PC-3 (cell line): ENCODE measurements around the gene CEP290. TPM values are rescaled to one million over a fixed set of nuclear protein-coding genes. Genes with fewer than 3 reads are reported as not detected.
A peak's percentile ranks its signal among the peaks of the same experiment; 100 is the strongest.

Experiments used
- ATAC-seq: fragments of 200-7000 bp; cut with Tn5 transposase; 2 replicates; pipeline ENCODE4 v1.9.1; 2020; ENCODE audit warnings: mild to moderate bottlenecking, moderate library complexity
- BruUV-seq: library from RNA; stranded (reverse); fragments of 400-500 nt; replicated peaks from 2 replicates; lab custom pipeline; 2021; lab: Mats Ljungman, UMichigan
- CTCF ChIA-PET: fragments of 300-600 bp; sonication (Branson Sonifier 250); formaldehyde crosslinking; loops from one replicate; lab custom pipeline; 2022; ENCODE audit warnings: antibody characterized with exemption; lab: Charles Lee
- POLR2A ChIA-PET: fragments of 300-600 bp; sonication (Branson Sonifier 250); formaldehyde crosslinking; loops from one replicate; lab custom pipeline; 2022; ENCODE audit warnings: antibody characterized with exemption; ENCODE audit not compliant: unreplicated experiment; lab: Charles Lee
- DNase-seq: peaks from one replicate; pipeline ENCODE4 v3.0.0-alpha.2; 2015
- H2AFZ ChIP-seq: fragments of 300-600 bp; sonication (generic); 2 replicates; pipeline ENCODE4 v1.6.0; 2016; ENCODE audit warnings: antibody characterized with exemption, low read length
- H3F3A ChIP-seq: fragments of 300-600 bp; sonication (generic); one replicate; pipeline ENCODE4 v1.6.0; 2017; ENCODE audit warnings: antibody characterized with exemption, low read length, control low read depth, mild to moderate bottlenecking; ENCODE audit not compliant: unreplicated experiment
- H3K27ac ChIP-seq: fragments of 300-600 bp; sonication (generic); 2 replicates; pipeline ENCODE4 v1.5.1; 2016; ENCODE audit warnings: mild to moderate bottlenecking, low read length
- H3K27me3 ChIP-seq: fragments of 300-600 bp; sonication (generic); 2 replicates; pipeline ENCODE4 v1.6.1; 2016; ENCODE audit warnings: low read length, mixed read lengths
- H3K36me3 ChIP-seq: fragments of 300-600 bp; sonication (generic); 2 replicates; pipeline ENCODE4 v1.6.1; 2016; ENCODE audit warnings: low read depth, mixed run types, low read length, mixed read lengths
- H3K4me1 ChIP-seq: fragments of 300-600 bp; sonication (generic); 2 replicates; pipeline ENCODE4 v1.5.1; 2016; ENCODE audit warnings: low read length; ENCODE audit not compliant: insufficient read depth
- H3K4me2 ChIP-seq: fragments of 300-600 bp; sonication (generic); 2 replicates; pipeline ENCODE4 v1.6.0; 2016; ENCODE audit warnings: low read length
- H3K4me3 ChIP-seq: fragments of 300-600 bp; sonication (generic); 2 replicates; pipeline ENCODE4 v1.5.1; 2016; ENCODE audit warnings: mild to moderate bottlenecking, low read length, mixed read lengths
- H3K79me2 ChIP-seq: fragments of 300-600 bp; sonication (generic); 2 replicates; pipeline ENCODE4 v1.6.1; 2017; ENCODE audit warnings: low read length, mixed read lengths
- H3K9ac ChIP-seq: fragments of 300-600 bp; sonication (generic); 2 replicates; pipeline ENCODE4 v1.6.0; 2016; ENCODE audit warnings: mild to moderate bottlenecking, low read length
- H3K9me2 ChIP-seq: fragments of 300-600 bp; sonication (generic); replicated peaks from 2 replicates; pipeline ENCODE4 v1.6.1; 2016; ENCODE audit warnings: mixed run types, low read length, mixed read lengths
- H3K9me3 ChIP-seq: fragments of 300-600 bp; sonication (generic); 2 replicates; pipeline ENCODE4 v1.6.1; 2016; ENCODE audit warnings: low read length, mixed read lengths
- H4K20me1 ChIP-seq: fragments of 300-600 bp; sonication (generic); 2 replicates; pipeline ENCODE4 v1.6.1; 2016; ENCODE audit warnings: low read length, mixed read lengths
- EZH2 ChIP-seq: fragments of 300-600 bp; sonication (generic); IDR thresholded peaks from one replicate; pipeline ENCODE4 v1.6.1; 2017; ENCODE audit warnings: antibody characterized with exemption, mild to moderate bottlenecking, low read length; ENCODE audit not compliant: unreplicated experiment
- EZH2phosphoT487 ChIP-seq: fragments of 300-600 bp; sonication (generic); IDR thresholded peaks from 2 replicates; pipeline ENCODE4 v1.6.1; 2018; ENCODE audit warnings: mild to moderate bottlenecking, antibody characterized with exemption, low read length, borderline replicate concordance
- intact Hi-C: fragments of 100-400 bp; cut with micrococcal nuclease; formaldehyde crosslinking; loops from 2 replicates; pipeline ENCODE4 v1.9.0; 2023
- total RNA-seq: library from RNA; depleted of rRNA; stranded (reverse); fragments of >200 nt; gene quantifications from 2 replicates; pipeline ENCODE4 v1.2.3, GENCODE V29; 2014
- TF ChIP-seq, protein P1 (sequence below): fragments of 300-600 bp; sonication (generic); conservative IDR thresholded peaks from 2 replicates; pipeline ENCODE4 v1.5.1; 2017; ENCODE audit warnings: antibody characterized with exemption, low read depth, mild to moderate bottlenecking, low read length

The CEP290 gene
- total RNA-seq, 1 experiment from 2014 or later: 9.7 TPM

DNA sequence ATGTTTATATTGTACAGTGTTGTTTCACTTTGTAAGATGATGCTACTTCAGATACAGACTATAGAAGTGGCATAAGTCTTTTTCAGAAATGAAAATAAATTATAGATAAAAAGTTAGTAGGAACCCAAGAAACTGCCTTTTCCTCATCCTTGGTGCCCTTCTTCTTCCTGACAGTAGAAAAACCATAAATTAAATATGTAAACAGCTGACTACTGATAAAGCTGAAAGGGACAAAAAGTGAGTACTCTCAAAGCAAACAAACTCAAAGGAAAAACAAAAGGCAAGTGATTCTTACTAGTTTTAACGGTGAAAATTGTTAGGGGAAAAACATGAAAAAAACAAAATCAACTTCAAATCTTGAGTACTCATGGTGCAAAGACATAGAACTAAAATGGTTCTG lies 104.1 kb downstream of the CEP290 start:
- Histone ChIP-seq H3K79me2 (peaks cover 67% of the 10 kb centered on the region), H3K36me3 (peaks cover 5% of the 10 kb centered on the region; the same call in 1 of the 2 replicates), H3K4me2 (peak overlapping the region; percentile 90), H3K27ac (no peak overlapping the region), H3K9me2 (no peaks in the 10 kb centered on the region), H2AFZ (no peak overlapping the region), H3K4me3 (peak overlapping the region; percentile 80; the same call in 1 of the 2 replicates), H3F3A (no peaks in the 10 kb centered on the region), H3K4me1 (peaks cover 20% of the 10 kb centered on the region), H3K27me3 (no peaks in the 10 kb centered on the region), H4K20me1 (peaks cover 19% of the 10 kb centered on the region), H3K9me3 (no peaks in the 10 kb centered on the region), H3K9ac (no peak overlapping the region)
- no peak for DNase-seq
- no peak for ATAC-seq
- POLR2A ChIA-PET: no interaction called here
- no TSS peak for BruUV-seq
- CTCF ChIA-PET: interaction anchor here (0.7 kb wide), 1 partner anchor 710 kb away, joined by 3 read pairs; no protein-coding TSS in a partner anchor
- intact Hi-C loops: loop anchor here (2.0 kb wide), 1 partner anchor 15 kb away; no protein-coding TSS in a partner anchor
- TF ChIP-seq EZH2phosphoT487 (no peak), EZH2 (no peak)
- TF ChIP-seq, protein P1, sequence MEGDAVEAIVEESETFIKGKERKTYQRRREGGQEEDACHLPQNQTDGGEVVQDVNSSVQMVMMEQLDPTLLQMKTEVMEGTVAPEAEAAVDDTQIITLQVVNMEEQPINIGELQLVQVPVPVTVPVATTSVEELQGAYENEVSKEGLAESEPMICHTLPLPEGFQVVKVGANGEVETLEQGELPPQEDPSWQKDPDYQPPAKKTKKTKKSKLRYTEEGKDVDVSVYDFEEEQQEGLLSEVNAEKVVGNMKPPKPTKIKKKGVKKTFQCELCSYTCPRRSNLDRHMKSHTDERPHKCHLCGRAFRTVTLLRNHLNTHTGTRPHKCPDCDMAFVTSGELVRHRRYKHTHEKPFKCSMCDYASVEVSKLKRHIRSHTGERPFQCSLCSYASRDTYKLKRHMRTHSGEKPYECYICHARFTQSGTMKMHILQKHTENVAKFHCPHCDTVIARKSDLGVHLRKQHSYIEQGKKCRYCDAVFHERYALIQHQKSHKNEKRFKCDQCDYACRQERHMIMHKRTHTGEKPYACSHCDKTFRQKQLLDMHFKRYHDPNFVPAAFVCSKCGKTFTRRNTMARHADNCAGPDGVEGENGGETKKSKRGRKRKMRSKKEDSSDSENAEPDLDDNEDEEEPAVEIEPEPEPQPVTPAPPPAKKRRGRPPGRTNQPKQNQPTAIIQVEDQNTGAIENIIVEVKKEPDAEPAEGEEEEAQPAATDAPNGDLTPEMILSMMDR: no peak

DNA sequence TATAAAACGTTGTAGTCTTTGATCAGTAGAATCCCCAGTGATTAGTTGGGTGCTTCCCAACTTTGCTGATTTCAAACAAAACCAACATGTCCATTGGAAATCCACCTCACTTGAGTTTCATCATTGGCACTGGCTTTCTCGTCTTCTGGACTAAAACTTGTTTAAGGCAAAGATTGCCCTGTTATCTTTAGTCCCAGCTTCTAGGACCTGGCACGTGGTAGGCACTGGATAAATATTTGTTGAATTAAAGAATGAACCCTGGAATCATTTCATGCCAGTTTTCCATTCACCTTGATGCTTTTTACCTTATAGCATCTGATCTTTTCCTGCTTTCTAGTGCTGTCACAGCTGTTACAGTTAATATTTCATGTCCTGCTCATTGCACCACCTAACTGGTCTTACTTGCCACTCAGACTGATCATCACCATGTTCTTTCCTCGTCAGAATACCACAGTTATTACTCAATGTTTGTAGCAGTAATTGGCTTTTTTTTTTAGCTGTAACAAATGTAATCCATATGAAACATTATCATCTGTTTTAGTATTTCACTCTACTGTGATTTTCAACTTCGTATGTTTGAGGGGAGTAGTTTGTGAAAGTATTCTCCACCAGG lies 105.4 kb downstream of the CEP290 start:
- Histone ChIP-seq H3K79me2 (peaks cover 57% of the 10 kb centered on the region), H3K27me3 (no peaks in the 10 kb centered on the region), H3K27ac (no peak overlapping the region), H3K9me2 (no peaks in the 10 kb centered on the region), H3K9ac (peak overlapping the region; percentile 75), H3K4me1 (peaks cover 20% of the 10 kb centered on the region), H3F3A (no peaks in the 10 kb centered on the region), H3K4me2 (peak overlapping the region; percentile 90), H3K36me3 (peaks cover 5% of the 10 kb centered on the region; the same call in 1 of the 2 replicates), H4K20me1 (peaks cover 15% of the 10 kb centered on the region), H3K4me3 (peak overlapping the region; percentile 80), H2AFZ (peak overlapping the region; percentile 91; the same call in 1 of the 2 replicates), H3K9me3 (no peaks in the 10 kb centered on the region)
- intact Hi-C loops: loop anchor here (2.0 kb wide), 1 partner anchor 16 kb away; no protein-coding TSS in a partner anchor
- ATAC-seq: peak; percentile 19; the same call in 1 of the 2 replicates
- BruUV-seq: no TSS peak
- no peak for TF ChIP-seq EZH2phosphoT487
- no peak for TF ChIP-seq EZH2
- TF ChIP-seq, protein P1: no peak
- ChIA-PET POLR2A (no interaction called here), CTCF (no interaction called here)
- DNase-seq: peak; percentile 52

DNA sequence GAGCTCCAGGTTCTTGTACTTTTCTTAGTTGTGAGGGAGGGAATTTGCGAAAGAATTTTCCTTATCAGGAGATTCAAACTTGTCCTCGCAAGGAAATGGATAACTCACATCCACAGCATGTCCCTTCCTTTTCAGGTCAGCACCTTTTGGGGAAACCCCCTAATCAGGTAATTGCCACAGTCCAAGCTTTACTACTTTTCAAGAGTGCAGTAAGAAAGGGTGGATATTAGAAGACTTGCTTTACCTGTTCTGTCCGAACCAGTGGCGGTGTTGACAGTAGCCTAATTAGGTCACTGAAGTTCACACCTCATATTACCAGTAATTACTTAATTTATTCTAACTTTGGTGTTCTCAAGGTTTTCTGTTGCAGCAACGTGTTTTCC lies 106.0 kb downstream of the CEP290 start:
- peak overlapping the region; percentile 75 for H3K9ac ChIP-seq
- ATAC-seq (peak; percentile 17), DNase-seq (peak; percentile 21)
- H2AFZ ChIP-seq: peak overlapping the region; percentile 91
- TSS peak; percentile 37 for BruUV-seq
- TF ChIP-seq EZH2phosphoT487: no peak
- TF ChIP-seq, protein P1: no peak
- no peak for TF ChIP-seq EZH2
- H3K4me2 ChIP-seq: peak overlapping the region; percentile 90
- peak overlapping the region; percentile 80 for H3K4me3 ChIP-seq
- peaks cover 20% of the 10 kb centered on the region for H3K4me1 ChIP-seq
- H3K36me3 ChIP-seq: peaks cover 5% of the 10 kb centered on the region; the same call in 1 of the 2 replicates
- H3K9me2 ChIP-seq: no peaks in the 10 kb centered on the region
- no peaks in the 10 kb centered on the region for H3K9me3 ChIP-seq
- H3F3A ChIP-seq: no peaks in the 10 kb centered on the region
- peaks cover 15% of the 10 kb centered on the region for H4K20me1 ChIP-seq
- peaks cover 52% of the 10 kb centered on the region for H3K79me2 ChIP-seq
- intact Hi-C loops: loop anchor here (2.0 kb wide), 1 partner anchor 17 kb away; no protein-coding TSS in a partner anchor
- no peak overlapping the region for H3K27ac ChIP-seq
- CTCF ChIA-PET: no interaction called here
- no peaks in the 10 kb centered on the region for H3K27me3 ChIP-seq
- POLR2A ChIA-PET: no interaction called here
